ENCODE measurements around the gene ANHX.

DNA sequence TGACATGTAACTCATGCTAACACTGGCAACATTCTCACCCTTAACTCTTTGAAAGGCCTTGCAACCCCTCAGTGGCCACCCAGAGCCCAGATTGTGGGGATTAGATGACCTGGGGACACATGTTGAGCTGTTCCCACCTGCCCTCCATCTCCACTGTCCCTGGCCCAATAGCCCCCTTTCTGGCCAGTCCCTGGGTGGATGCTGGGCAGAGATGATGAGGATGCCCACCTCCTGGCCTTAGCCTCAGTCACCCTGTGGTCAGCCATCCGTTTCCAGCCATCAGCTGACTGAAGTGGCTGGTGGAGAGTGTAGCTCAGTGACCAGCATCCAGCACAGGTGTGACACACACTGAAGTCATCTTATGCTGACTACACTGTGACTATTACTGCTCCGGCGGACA lies 4.7 kb downstream of the ANHX start:
- TF ChIP-seq CREB5 (CRISPR knock-in tag; IDR thresholded peaks at IDR 0.05; ENCODE audit: low read depth): no peak
- TF ChIP-seq ZFP3 (CRISPR knock-in tag; IDR thresholded peaks at IDR 0.05): no peak
- no peak for TF ChIP-seq ARNTL (CRISPR knock-in tag; IDR thresholded peaks at IDR 0.05; ENCODE audit: borderline replicate concordance, low read depth)
- no peak for TF ChIP-seq PPARA (CRISPR knock-in tag; IDR thresholded peaks at IDR 0.05; ENCODE audit: borderline replicate concordance)
- TF ChIP-seq, protein P1, sequence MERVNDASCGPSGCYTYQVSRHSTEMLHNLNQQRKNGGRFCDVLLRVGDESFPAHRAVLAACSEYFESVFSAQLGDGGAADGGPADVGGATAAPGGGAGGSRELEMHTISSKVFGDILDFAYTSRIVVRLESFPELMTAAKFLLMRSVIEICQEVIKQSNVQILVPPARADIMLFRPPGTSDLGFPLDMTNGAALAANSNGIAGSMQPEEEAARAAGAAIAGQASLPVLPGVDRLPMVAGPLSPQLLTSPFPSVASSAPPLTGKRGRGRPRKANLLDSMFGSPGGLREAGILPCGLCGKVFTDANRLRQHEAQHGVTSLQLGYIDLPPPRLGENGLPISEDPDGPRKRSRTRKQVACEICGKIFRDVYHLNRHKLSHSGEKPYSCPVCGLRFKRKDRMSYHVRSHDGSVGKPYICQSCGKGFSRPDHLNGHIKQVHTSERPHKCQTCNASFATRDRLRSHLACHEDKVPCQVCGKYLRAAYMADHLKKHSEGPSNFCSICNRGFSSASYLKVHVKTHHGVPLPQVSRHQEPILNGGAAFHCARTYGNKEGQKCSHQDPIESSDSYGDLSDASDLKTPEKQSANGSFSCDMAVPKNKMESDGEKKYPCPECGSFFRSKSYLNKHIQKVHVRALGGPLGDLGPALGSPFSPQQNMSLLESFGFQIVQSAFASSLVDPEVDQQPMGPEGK (CRISPR knock-in tag; IDR thresholded peaks at IDR 0.05; ENCODE audit: borderline replicate concordance): no peak
- TF ChIP-seq CSRNP3 (CRISPR knock-in tag; IDR thresholded peaks at IDR 0.05): no peak
- TF ChIP-seq ISL1 (CRISPR knock-in tag; IDR thresholded peaks at IDR 0.05): no peak
- TF ChIP-seq BACH2 (CRISPR knock-in tag; IDR thresholded peaks at IDR 0.05; ENCODE audit: borderline replicate concordance): no peak
- TF ChIP-seq OSR1 (CRISPR knock-in tag; IDR thresholded peaks at IDR 0.05): no peak
- TF ChIP-seq ESRRG (CRISPR knock-in tag; IDR thresholded peaks at IDR 0.05): no peak
- TF ChIP-seq ZFP30 (CRISPR knock-in tag; IDR thresholded peaks at IDR 0.05): no peak
